Naive thymus-derived CD4-positive, alpha-beta T cell (primary cell): ENCODE measurements around the gene CAMKMT. TPM values are rescaled to one million over a fixed set of nuclear protein-coding genes. Genes with fewer than 3 reads are reported as not detected.

Source experiments
- ATAC-seq: fragments of 150-1000 bp; cut with Tn5 transposase; 2 replicates; pipeline ENCODE4 v1.10.0; 2021; ENCODE audit warnings: mild to moderate bottlenecking, moderate library complexity
- CTCF ChIA-PET: fragments of 350-600 bp; sonication (Branson Sonifier 250); formaldehyde crosslinking; loops from one replicate; lab custom pipeline; 2021; ENCODE audit warnings: antibody characterized with exemption; lab: Charles Lee
- POLR2A ChIA-PET: fragments of 350-600 bp; sonication (Branson Sonifier 250); formaldehyde crosslinking; loops from one replicate; lab custom pipeline; 2021; ENCODE audit warnings: antibody characterized with exemption, inconsistent platforms; lab: Charles Lee
- DNase-seq, 9 donors: peaks; one replicate each; pipeline versions ENCODE4 v3.0.0 to v3.0.0-alpha.2; 2020 to 2022; ENCODE audit warnings: mixed read lengths in 1 of 9
- H3K27ac ChIP-seq: one replicate; pipeline ENCODE4 v1.7.0; 2013; ENCODE audit warnings: mild to moderate bottlenecking, low read depth, low read length, moderate library complexity
- H3K27me3 ChIP-seq, 2 donors: one replicate each; pipeline ENCODE4 v1.7.0; 2013; ENCODE audit warnings: low read length in 2 of 2, mild to moderate bottlenecking in 2 of 2, moderate library complexity in 2 of 2; ENCODE audit not compliant: control insufficient read depth in 2 of 2, insufficient read depth in 2 of 2
- H3K36me3 ChIP-seq, 3 experiments: 1 replicate in 2 of 3; 2 replicates in 1 of 3; pipeline ENCODE4 v1.7.0; 2013; ENCODE audit warnings: low read length in 3 of 3, mild to moderate bottlenecking in 3 of 3, moderate library complexity in 1 of 3; ENCODE audit not compliant: insufficient read depth in 3 of 3, control insufficient read depth in 2 of 3
- H3K4me1 ChIP-seq, 2 donors: one replicate each; pipeline ENCODE4 v1.7.0; 2013; ENCODE audit warnings: low read length in 2 of 2, mild to moderate bottlenecking in 2 of 2, moderate library complexity in 1 of 2; ENCODE audit not compliant: control insufficient read depth in 2 of 2, insufficient read depth in 2 of 2
- H3K4me3 ChIP-seq: 2 replicates; pipeline ENCODE4 v1.7.0; 2013; ENCODE audit warnings: mild to moderate bottlenecking, low read length
- H3K9me3 ChIP-seq, 3 experiments: 1 replicate in 2 of 3; 2 replicates in 1 of 3; pipeline ENCODE4 v1.7.0; 2013; ENCODE audit warnings: low read length in 3 of 3; ENCODE audit not compliant: control insufficient read depth in 2 of 3
- H3K27ac Mint-ChIP-seq, 9 donors: one replicate each; pipeline ENCODE4 v1.8.0; 2020 to 2022; ENCODE audit warnings: mixed read lengths in 9 of 9, mild to moderate bottlenecking in 8 of 9, moderate library complexity in 5 of 9, inconsistent platforms in 2 of 9
- H3K27me3 Mint-ChIP-seq, 5 donors: one replicate each; pipeline ENCODE4 v1.8.0; 2021 to 2022; ENCODE audit warnings: mixed read lengths in 5 of 5, mild to moderate bottlenecking in 1 of 5
- H3K36me3 Mint-ChIP-seq, 5 donors: one replicate each; pipeline ENCODE4 v1.8.0; 2020 to 2022; ENCODE audit warnings: mixed read lengths in 5 of 5, mild to moderate bottlenecking in 3 of 5, inconsistent platforms in 1 of 5
- H3K4me1 Mint-ChIP-seq, 7 donors: one replicate each; pipeline ENCODE4 v1.8.0; 2020 to 2022; ENCODE audit warnings: mixed read lengths in 7 of 7, mild to moderate bottlenecking in 3 of 7, inconsistent platforms in 1 of 7
- H3K4me3 Mint-ChIP-seq, 10 donors: one replicate each; pipeline ENCODE4 v1.8.0; 2020 to 2022; ENCODE audit warnings: mild to moderate bottlenecking in 10 of 10, mixed read lengths in 10 of 10, moderate library complexity in 6 of 10, inconsistent platforms in 2 of 10
- H3K9me3 Mint-ChIP-seq, 11 donors: one replicate each; pipeline ENCODE4 v1.8.0; 2020 to 2022; ENCODE audit warnings: mixed read lengths in 11 of 11, mild to moderate bottlenecking in 4 of 11, inconsistent platforms in 1 of 11, moderate library complexity in 1 of 11
- intact Hi-C, 2 donors: fragments of 100-400 bp; cut with micrococcal nuclease; formaldehyde crosslinking; loops; one replicate each; pipeline ENCODE4 v1.15.1; 2023
- polyA plus RNA-seq, 2 donors: library from polyadenylated mRNA; unstranded; fragments of 300-500 nt; fragmentation: Illumina TruSeq; gene quantifications; one replicate each; pipeline ENCODE4 v1.2.3, GENCODE V29; 2021
- total RNA-seq, 6 experiments: library from RNA in 5 of 6; stranded (reverse) in 5 of 6; gene quantifications; 1 replicate in 5 of 6; 2 replicates in 1 of 6; pipeline ENCODE4 v1.2.3 and lab custom pipeline; 2021 to 2026

Gene CAMKMT
- 10 to 100 TPM; 11.1 to 20.8 (median 18.7) TPM for total RNA-seq
- 10 to 100 TPM; 15.1 to 17.7 TPM for polyA plus RNA-seq
- total RNA-seq (lab: John Stamatoyannopoulos, UW): 11.3 reads per million, percentile 38 among the genes with 10 or more reads in this experiment

- DNase-seq (peak; percentile 95 to 99 (median 99)), ATAC-seq (peak; percentile 93)
- ChIA-PET POLR2A (interaction anchor here (0.6 to 3.5 kb wide), 25 partner anchors 8 to 1551 kb away, joined by 3 to 55 read pairs (median 4); partner anchors contain the start of gene PPM1B), CTCF (interaction anchor here (0.5 to 1.5 kb wide), 7 partner anchors 21 to 119 kb away, joined by 3 to 6 read pairs (median 4); no protein-coding TSS in a partner anchor)
- no peaks in the 10 kb centered on the region for H3K27me3 ChIP-seq
- H3K4me3 ChIP-seq: peak within 1 kb of the TSS; percentile 88
- peaks cover 16 to 17% of the 10 kb centered on the region in 2 donors for H3K4me1 ChIP-seq
- H3K9me3 Mint-ChIP-seq: peaks cover 0 to 5% (median 0%) of the 10 kb centered on the region in 11 donors
- H3K4me3 Mint-ChIP-seq: peak within 1 kb of the TSS; percentile 92 to 100 (median 98)
- peaks cover 22 to 81% (median 61%) of the 10 kb centered on the region in 7 donors for H3K4me1 Mint-ChIP-seq
- H3K27ac Mint-ChIP-seq: peak within 1 kb of the TSS; percentile 96 to 100 (median 99)
- intact Hi-C loops: loop anchor here (1.0 to 10.0 kb wide), 15 partner anchors 29 to 1997 kb away; partner anchors contain the start of genes DYNC2LI1 (in 2 of the 2), PPM1B (in 2 of the 2), PRKCE (in 2 of the 2) and COX7A2L (in 1 of the 2)
- H3K36me3 Mint-ChIP-seq: peaks cover 0 to 21% (median 6%) of the 10 kb centered on the region in 5 donors
- peak within 1 kb of the TSS; percentile 99 for H3K27ac ChIP-seq
- H3K9me3 ChIP-seq: no peaks in the 10 kb centered on the region
- peaks cover 0 to 6% (median 0%) of the 10 kb centered on the region in 3 experiments for H3K36me3 ChIP-seq
- peaks cover 0 to 3% (median 0%) of the 10 kb centered on the region in 5 donors for H3K27me3 Mint-ChIP-seq
Measured at GRCh38 chr2:44361330-44362206, at the start of gene CAMKMT, which contains the start of gene PREPL. Gene CAMKMT (plus strand): TSS chr2:44361947. Gene PREPL (minus strand): TSS chr2:44361494. CDS start chr2:44346342, 15,152 bp downstream.

- H3K27ac Mint-ChIP-seq: no peak overlapping the region
- peaks cover under 1 to 41% (median 18%) of the 10 kb centered on the region in 11 donors for H3K9me3 Mint-ChIP-seq
- no peak overlapping the region for H3K4me3 Mint-ChIP-seq
- intact Hi-C loops: no loop called here
- POLR2A ChIA-PET: no interaction called here
- no peaks in the 10 kb centered on the region for H3K27me3 Mint-ChIP-seq
- H3K36me3 Mint-ChIP-seq: peaks cover 15 to 69% (median 64%) of the 10 kb centered on the region in 5 donors
- Histone ChIP-seq H3K4me1 (no peaks in the 10 kb centered on the region), H3K9me3 (peaks cover 0 to 21% (median 0%) of the 10 kb centered on the region in 3 experiments), H3K27me3 (no peaks in the 10 kb centered on the region), H3K36me3 (peaks cover 0 to 27% (median 4%) of the 10 kb centered on the region in 3 experiments), H3K27ac (no peak overlapping the region), H3K4me3 (no peak overlapping the region)
- CTCF ChIA-PET: no interaction called here
- ATAC-seq (no peak), DNase-seq (no peak)
- H3K4me1 Mint-ChIP-seq: no peaks in the 10 kb centered on the region
Measured at GRCh38 chr2:44314362-44314761, 47.4 kb upstream of the CAMKMT start.

GRCh38 chr2:44315945-44316344 lies 45.8 kb upstream of the CAMKMT start:
- H3K27me3 ChIP-seq: no peaks in the 10 kb centered on the region
- H3K36me3 Mint-ChIP-seq: peaks cover 15 to 84% (median 66%) of the 10 kb centered on the region in 5 donors
- H3K9me3 Mint-ChIP-seq: peaks cover 0 to 25% (median 15%) of the 10 kb centered on the region in 11 donors
- H3K4me1 Mint-ChIP-seq: no peaks in the 10 kb centered on the region
- intact Hi-C loops: no loop called here
- H3K4me3 ChIP-seq: no peak overlapping the region
- H3K27ac ChIP-seq: no peak overlapping the region
- peaks cover 4 to 42% (median 8%) of the 10 kb centered on the region in 3 experiments for H3K36me3 ChIP-seq
- ChIA-PET CTCF (interaction anchor here (0.6 kb wide), 1 partner anchor 72 kb away, joined by 3 read pairs; no protein-coding TSS in a partner anchor), POLR2A (no interaction called here)
- ATAC-seq (no peak), DNase-seq (no peak)
- peaks cover 0 to 5% (median 0%) of the 10 kb centered on the region in 3 experiments for H3K9me3 ChIP-seq
- no peaks in the 10 kb centered on the region for H3K27me3 Mint-ChIP-seq
- no peak overlapping the region for H3K4me3 Mint-ChIP-seq
- H3K4me1 ChIP-seq: no peaks in the 10 kb centered on the region
- no peak overlapping the region for H3K27ac Mint-ChIP-seq

GRCh38 chr2:44320832-44321231 lies 40.9 kb upstream of the CAMKMT start:
- Mint-ChIP-seq H3K27ac (no peak overlapping the region), H3K27me3 (no peaks in the 10 kb centered on the region), H3K9me3 (no peaks in the 10 kb centered on the region), H3K36me3 (peaks cover 14 to 76% (median 49%) of the 10 kb centered on the region in 5 donors), H3K4me3 (no peak overlapping the region), H3K4me1 (peaks cover 0 to 2% (median 0%) of the 10 kb centered on the region in 7 donors)
- H3K27ac ChIP-seq: no peak overlapping the region
- intact Hi-C loops: no loop called here
- H3K9me3 ChIP-seq: no peaks in the 10 kb centered on the region
- no peaks in the 10 kb centered on the region for H3K4me1 ChIP-seq
- no peak overlapping the region for H3K4me3 ChIP-seq
- CTCF ChIA-PET: no interaction called here
- ATAC-seq (no peak), DNase-seq (no peak)
- POLR2A ChIA-PET: no interaction called here
- H3K36me3 ChIP-seq: peaks cover 21 to 65% (median 23%) of the 10 kb centered on the region in 3 experiments
- H3K27me3 ChIP-seq: no peaks in the 10 kb centered on the region

GRCh38 chr2:44321360-44321759 lies 40.4 kb upstream of the CAMKMT start:
- Histone ChIP-seq H3K27ac (no peak overlapping the region), H3K4me3 (no peak overlapping the region), H3K27me3 (no peaks in the 10 kb centered on the region), H3K4me1 (no peaks in the 10 kb centered on the region), H3K9me3 (no peaks in the 10 kb centered on the region), H3K36me3 (peaks cover 21 to 66% (median 23%) of the 10 kb centered on the region in 3 experiments)
- Mint-ChIP-seq H3K27ac (no peak overlapping the region), H3K27me3 (no peaks in the 10 kb centered on the region), H3K4me1 (peaks cover 0 to 2% (median 0%) of the 10 kb centered on the region in 7 donors), H3K9me3 (no peaks in the 10 kb centered on the region), H3K4me3 (no peak overlapping the region), H3K36me3 (peaks cover 8 to 74% (median 44%) of the 10 kb centered on the region in 5 donors)
- ChIA-PET POLR2A (no interaction called here), CTCF (no interaction called here)
- no peak for DNase-seq
- no peak for ATAC-seq
- intact Hi-C loops: no loop called here

GRCh38 chr2:44324971-44325426 lies 36.7 kb upstream of the CAMKMT start:
- peaks cover 23 to 71% (median 26%) of the 10 kb centered on the region in 3 experiments for H3K36me3 ChIP-seq
- no peak overlapping the region for H3K27ac ChIP-seq
- ChIA-PET POLR2A (no interaction called here), CTCF (interaction anchor here (0.6 kb wide), 1 partner anchor 36 kb away, joined by 3 read pairs; no protein-coding TSS in a partner anchor)
- no peak overlapping the region for H3K4me3 Mint-ChIP-seq
- H3K4me1 ChIP-seq: no peaks in the 10 kb centered on the region
- peak overlapping the region in 1 of 9 donors; percentile 24 for H3K27ac Mint-ChIP-seq
- peaks cover 0 to 2% (median 0%) of the 10 kb centered on the region in 7 donors for H3K4me1 Mint-ChIP-seq
- H3K9me3 Mint-ChIP-seq: no peaks in the 10 kb centered on the region
- no peak for ATAC-seq
- intact Hi-C loops: no loop called here
- H3K9me3 ChIP-seq: no peaks in the 10 kb centered on the region
- no peak overlapping the region for H3K4me3 ChIP-seq
- no peaks in the 10 kb centered on the region for H3K27me3 ChIP-seq
- no peaks in the 10 kb centered on the region for H3K27me3 Mint-ChIP-seq
- H3K36me3 Mint-ChIP-seq: peaks cover 13 to 72% (median 43%) of the 10 kb centered on the region in 5 donors
- no peak for DNase-seq
